GM19099 (cell line): ENCODE data around the gene KRTAP4-4.

Experiments
- POLR2A ChIP-seq: IDR thresholded peaks from 3 replicates; pipeline ENCODE4 v1.6.1; 2011; ENCODE audit warnings: low read depth; ENCODE audit not compliant: insufficient read length; ENCODE audit errors: extremely low read depth

Gene KRTAP4-4

GRCh38 chr17:41163828-41164227 is 3.3 kb upstream of the KRTAP4-4 start:
- TF ChIP-seq POLR2A = no peak

- TF ChIP-seq POLR2A = no peak
Observed at GRCh38 chr17:41153856-41154255, 6.7 kb downstream of the KRTAP4-4 start.

- no peak for TF ChIP-seq POLR2A
Observed at GRCh38 chr17:41151525-41151924, 9.0 kb downstream of the KRTAP4-4 start.

GRCh38 chr17:41150026-41150425 is 10.5 kb downstream of the KRTAP4-4 start:
- TF ChIP-seq POLR2A = no peak

- TF ChIP-seq POLR2A = no peak
Observed at GRCh38 chr17:41149652-41149985, 10.9 kb downstream of the KRTAP4-4 start, which contains the start of gene KRTAP4-5. Gene KRTAP4-5, minus strand, starts transcription at chr17:41149825. Its CDS starts 58 bp downstream, at chr17:41149767.

- TF ChIP-seq POLR2A = no peak
Observed at GRCh38 chr17:41147531-41148204, 12.9 kb downstream of the KRTAP4-4 start.

GRCh38 chr17:41145261-41145660 is 15.3 kb downstream of the KRTAP4-4 start:
- no peak for TF ChIP-seq POLR2A

GRCh38 chr17:41144846-41145245 is 15.7 kb downstream of the KRTAP4-4 start:
- no peak for TF ChIP-seq POLR2A

- TF ChIP-seq POLR2A = no peak
Observed at GRCh38 chr17:41141361-41141760, 19.2 kb downstream of the KRTAP4-4 start.

GRCh38 chr17:41140360-41141131 is 20.0 kb downstream of the KRTAP4-4 start, which contains the start of gene KRTAP4-6:
Gene KRTAP4-6, minus strand, starts transcription at chr17:41140544. Its CDS starts 57 bp downstream, at chr17:41140487.
- no peak for TF ChIP-seq POLR2A

- no peak for TF ChIP-seq POLR2A
Observed at GRCh38 chr17:41133880-41134735, 26.4 kb downstream of the KRTAP4-4 start.

GRCh38 chr17:41131979-41132378 is 28.6 kb downstream of the KRTAP4-4 start:
- no peak for TF ChIP-seq POLR2A

- no peak for TF ChIP-seq POLR2A
Observed at GRCh38 chr17:41127371-41127770, 33.2 kb downstream of the KRTAP4-4 start.

GRCh38 chr17:41126412-41126811 is 34.1 kb downstream of the KRTAP4-4 start:
- no peak for TF ChIP-seq POLR2A

GRCh38 chr17:41125064-41125463 is 35.5 kb downstream of the KRTAP4-4 start:
- no peak for TF ChIP-seq POLR2A
